ENCODE results near the gene FBXL4.

DNA sequence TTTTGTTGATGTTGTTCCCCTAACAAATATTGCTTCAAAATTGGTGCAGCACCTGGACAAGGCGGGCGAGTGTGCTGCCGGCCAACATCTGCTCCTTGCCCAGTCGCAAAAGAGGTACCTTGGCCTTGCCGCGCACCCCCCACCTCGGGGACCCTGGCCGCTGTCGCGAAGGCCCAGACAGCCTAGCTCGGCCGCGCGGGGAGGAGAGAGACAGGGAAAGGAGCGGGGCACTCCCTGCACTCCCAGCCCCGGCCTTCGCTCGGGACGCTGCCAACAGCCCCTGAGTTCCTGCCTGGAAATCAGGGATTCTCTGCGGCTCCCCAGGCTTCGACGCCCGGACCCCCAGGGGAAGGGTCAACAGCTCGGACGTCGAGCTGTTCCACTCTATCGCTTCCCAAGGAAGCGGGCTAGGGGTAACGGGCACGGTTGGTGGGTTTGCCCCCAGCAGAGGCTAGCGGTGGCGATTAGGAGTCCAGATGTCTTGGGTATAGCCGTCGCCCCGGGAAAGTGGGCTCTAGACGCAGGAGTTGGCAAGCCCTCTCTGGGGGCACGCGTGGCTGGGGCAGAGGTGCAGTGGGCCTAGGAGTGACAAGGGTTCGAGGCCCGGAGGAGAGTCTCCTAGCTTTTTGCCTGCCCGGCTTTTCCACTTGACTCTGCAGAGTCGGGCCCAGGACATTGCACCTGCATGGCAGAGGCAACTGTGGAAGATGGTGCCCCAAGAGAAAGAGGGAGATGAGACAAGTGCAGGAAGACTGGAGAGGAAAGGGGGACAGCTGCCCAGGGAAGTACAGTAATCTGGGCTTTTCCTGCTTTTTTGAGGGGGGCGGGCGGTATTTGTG lies 105.2 kb downstream of the FBXL4 start:
- TF ChIP-seq, protein P1, sequence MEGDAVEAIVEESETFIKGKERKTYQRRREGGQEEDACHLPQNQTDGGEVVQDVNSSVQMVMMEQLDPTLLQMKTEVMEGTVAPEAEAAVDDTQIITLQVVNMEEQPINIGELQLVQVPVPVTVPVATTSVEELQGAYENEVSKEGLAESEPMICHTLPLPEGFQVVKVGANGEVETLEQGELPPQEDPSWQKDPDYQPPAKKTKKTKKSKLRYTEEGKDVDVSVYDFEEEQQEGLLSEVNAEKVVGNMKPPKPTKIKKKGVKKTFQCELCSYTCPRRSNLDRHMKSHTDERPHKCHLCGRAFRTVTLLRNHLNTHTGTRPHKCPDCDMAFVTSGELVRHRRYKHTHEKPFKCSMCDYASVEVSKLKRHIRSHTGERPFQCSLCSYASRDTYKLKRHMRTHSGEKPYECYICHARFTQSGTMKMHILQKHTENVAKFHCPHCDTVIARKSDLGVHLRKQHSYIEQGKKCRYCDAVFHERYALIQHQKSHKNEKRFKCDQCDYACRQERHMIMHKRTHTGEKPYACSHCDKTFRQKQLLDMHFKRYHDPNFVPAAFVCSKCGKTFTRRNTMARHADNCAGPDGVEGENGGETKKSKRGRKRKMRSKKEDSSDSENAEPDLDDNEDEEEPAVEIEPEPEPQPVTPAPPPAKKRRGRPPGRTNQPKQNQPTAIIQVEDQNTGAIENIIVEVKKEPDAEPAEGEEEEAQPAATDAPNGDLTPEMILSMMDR (IDR thresholded peaks at IDR 0.05), result no peak
- TF ChIP-seq SMC3 (IDR thresholded peaks at IDR 0.05; ENCODE audit: low read depth, low read length) (no peak), EZH2phosphoT487 (IDR thresholded peaks at IDR 0.05; ENCODE audit: borderline replicate concordance, low read depth) (no peak), RXRA (IDR thresholded peaks at IDR 0.05; ENCODE audit: borderline replicate concordance, low read depth) (no peak), ZBTB33 (IDR thresholded peaks at IDR 0.05; ENCODE audit: borderline replicate concordance, low read depth) (no peak)
- TF ChIP-seq, protein P2, sequence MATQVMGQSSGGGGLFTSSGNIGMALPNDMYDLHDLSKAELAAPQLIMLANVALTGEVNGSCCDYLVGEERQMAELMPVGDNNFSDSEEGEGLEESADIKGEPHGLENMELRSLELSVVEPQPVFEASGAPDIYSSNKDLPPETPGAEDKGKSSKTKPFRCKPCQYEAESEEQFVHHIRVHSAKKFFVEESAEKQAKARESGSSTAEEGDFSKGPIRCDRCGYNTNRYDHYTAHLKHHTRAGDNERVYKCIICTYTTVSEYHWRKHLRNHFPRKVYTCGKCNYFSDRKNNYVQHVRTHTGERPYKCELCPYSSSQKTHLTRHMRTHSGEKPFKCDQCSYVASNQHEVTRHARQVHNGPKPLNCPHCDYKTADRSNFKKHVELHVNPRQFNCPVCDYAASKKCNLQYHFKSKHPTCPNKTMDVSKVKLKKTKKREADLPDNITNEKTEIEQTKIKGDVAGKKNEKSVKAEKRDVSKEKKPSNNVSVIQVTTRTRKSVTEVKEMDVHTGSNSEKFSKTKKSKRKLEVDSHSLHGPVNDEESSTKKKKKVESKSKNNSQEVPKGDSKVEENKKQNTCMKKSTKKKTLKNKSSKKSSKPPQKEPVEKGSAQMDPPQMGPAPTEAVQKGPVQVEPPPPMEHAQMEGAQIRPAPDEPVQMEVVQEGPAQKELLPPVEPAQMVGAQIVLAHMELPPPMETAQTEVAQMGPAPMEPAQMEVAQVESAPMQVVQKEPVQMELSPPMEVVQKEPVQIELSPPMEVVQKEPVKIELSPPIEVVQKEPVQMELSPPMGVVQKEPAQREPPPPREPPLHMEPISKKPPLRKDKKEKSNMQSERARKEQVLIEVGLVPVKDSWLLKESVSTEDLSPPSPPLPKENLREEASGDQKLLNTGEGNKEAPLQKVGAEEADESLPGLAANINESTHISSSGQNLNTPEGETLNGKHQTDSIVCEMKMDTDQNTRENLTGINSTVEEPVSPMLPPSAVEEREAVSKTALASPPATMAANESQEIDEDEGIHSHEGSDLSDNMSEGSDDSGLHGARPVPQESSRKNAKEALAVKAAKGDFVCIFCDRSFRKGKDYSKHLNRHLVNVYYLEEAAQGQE (IDR thresholded peaks at IDR 0.05; ENCODE audit: low read depth, low read length), result no peak
